ENCODE data around the gene ABLIM2. TPM values are rescaled to one million over a fixed set of nuclear protein-coding genes. Genes with fewer than 3 reads are reported as not detected.

The ABLIM2 gene
- total RNA-seq, 2 donors from 2014 or later = 0.34 to 0.60 TPM

GRCh38 chr4:8087921-8088495 is 70.6 kb downstream of the ABLIM2 start:
- H3K27ac Mint-ChIP-seq = no peak overlapping the region
- ATAC-seq (replicated peaks in 1 of 2) = no peak

GRCh38 chr4:8086783-8087445 is 71.7 kb downstream of the ABLIM2 start:
- DNase-seq (no peak), ATAC-seq (replicated peaks in 1 of 2) (no peak)
- Mint-ChIP-seq H3K36me3 (ENCODE audit: insufficient read depth in 2 of 2) (no peaks in the 10 kb centered on the region), H3K27me3 (ENCODE audit: low read depth) (no peaks in the 10 kb centered on the region), H3K4me1 (ENCODE audit: low read depth) (no peaks in the 10 kb centered on the region), H3K4me3 (no peak overlapping the region), H3K9me3 (no peaks in the 10 kb centered on the region), H3K27ac (no peak overlapping the region)

More at GRCh38 chr4:8087921-8088495, 70.6 kb downstream of the ABLIM2 start:
- H3K4me3 Mint-ChIP-seq = no peak overlapping the region
- no peaks in the 10 kb centered on the region for H3K27me3 Mint-ChIP-seq (ENCODE audit: low read depth)
- no peaks in the 10 kb centered on the region for H3K36me3 Mint-ChIP-seq (ENCODE audit: insufficient read depth in 2 of 2)
- no peaks in the 10 kb centered on the region for H3K4me1 Mint-ChIP-seq (ENCODE audit: low read depth)
- peaks cover 0 to 2% of the 10 kb centered on the region in 2 donors for H3K9me3 Mint-ChIP-seq
- DNase-seq = no peak

- DNase-seq (no peak), ATAC-seq (replicated peaks in 1 of 2) (no peak)
- Mint-ChIP-seq H3K36me3 (ENCODE audit: insufficient read depth in 2 of 2) (no peaks in the 10 kb centered on the region), H3K4me3 (no peak overlapping the region), H3K27ac (no peak overlapping the region), H3K9me3 (no peaks in the 10 kb centered on the region), H3K4me1 (ENCODE audit: low read depth) (no peaks in the 10 kb centered on the region), H3K27me3 (ENCODE audit: low read depth) (no peaks in the 10 kb centered on the region)
Observed at GRCh38 chr4:8085491-8086117, 73.0 kb downstream of the ABLIM2 start.

- Mint-ChIP-seq H3K4me1 (ENCODE audit: low read depth) (no peaks in the 10 kb centered on the region), H3K36me3 (ENCODE audit: insufficient read depth in 2 of 2) (no peaks in the 10 kb centered on the region), H3K4me3 (no peak overlapping the region), H3K27me3 (ENCODE audit: low read depth) (no peaks in the 10 kb centered on the region), H3K9me3 (no peaks in the 10 kb centered on the region), H3K27ac (no peak overlapping the region)
- DNase-seq (no peak), ATAC-seq (replicated peaks in 1 of 2) (no peak)
Observed at GRCh38 chr4:8084712-8085490, 73.7 kb downstream of the ABLIM2 start.

GRCh38 chr4:8084031-8084660 is 74.5 kb downstream of the ABLIM2 start:
- Mint-ChIP-seq H3K27me3 (ENCODE audit: low read depth) (no peaks in the 10 kb centered on the region), H3K4me3 (no peak overlapping the region), H3K9me3 (no peaks in the 10 kb centered on the region), H3K4me1 (ENCODE audit: low read depth) (no peaks in the 10 kb centered on the region), H3K27ac (no peak overlapping the region), H3K36me3 (ENCODE audit: insufficient read depth in 2 of 2) (no peaks in the 10 kb centered on the region)
- DNase-seq = no peak
- ATAC-seq (replicated peaks in 1 of 2) = no peak

GRCh38 chr4:8083086-8083825 is 75.4 kb downstream of the ABLIM2 start:
- Mint-ChIP-seq H3K36me3 (ENCODE audit: insufficient read depth in 2 of 2) (no peaks in the 10 kb centered on the region), H3K4me1 (ENCODE audit: low read depth) (no peaks in the 10 kb centered on the region), H3K27me3 (ENCODE audit: low read depth) (no peaks in the 10 kb centered on the region), H3K4me3 (no peak overlapping the region), H3K9me3 (no peaks in the 10 kb centered on the region), H3K27ac (no peak overlapping the region)
- no peak for DNase-seq
- no peak for ATAC-seq (replicated peaks in 1 of 2)

GRCh38 chr4:8082517-8083055 is 76.0 kb downstream of the ABLIM2 start:
- no peaks in the 10 kb centered on the region for H3K4me1 Mint-ChIP-seq (ENCODE audit: low read depth)
- H3K9me3 Mint-ChIP-seq = no peaks in the 10 kb centered on the region
- H3K27me3 Mint-ChIP-seq (ENCODE audit: low read depth) = no peaks in the 10 kb centered on the region
- DNase-seq (no peak), ATAC-seq (replicated peaks in 1 of 2) (no peak)
- H3K27ac Mint-ChIP-seq = no peak overlapping the region
- H3K4me3 Mint-ChIP-seq = no peak overlapping the region
- no peaks in the 10 kb centered on the region for H3K36me3 Mint-ChIP-seq (ENCODE audit: insufficient read depth in 2 of 2)

GRCh38 chr4:8081621-8082516 is 76.7 kb downstream of the ABLIM2 start:
- H3K36me3 Mint-ChIP-seq (ENCODE audit: insufficient read depth in 2 of 2) = no peaks in the 10 kb centered on the region
- no peak overlapping the region for H3K4me3 Mint-ChIP-seq
- no peak overlapping the region for H3K27ac Mint-ChIP-seq
- H3K4me1 Mint-ChIP-seq (ENCODE audit: low read depth) = no peaks in the 10 kb centered on the region
- ATAC-seq (replicated peaks in 1 of 2) = no peak
- no peaks in the 10 kb centered on the region for H3K9me3 Mint-ChIP-seq
- no peak for DNase-seq
- no peaks in the 10 kb centered on the region for H3K27me3 Mint-ChIP-seq (ENCODE audit: low read depth)

GRCh38 chr4:8081171-8081570 is 77.4 kb downstream of the ABLIM2 start:
- no peaks in the 10 kb centered on the region for H3K36me3 Mint-ChIP-seq (ENCODE audit: insufficient read depth in 2 of 2)
- H3K27me3 Mint-ChIP-seq (ENCODE audit: low read depth) = no peaks in the 10 kb centered on the region
- H3K4me1 Mint-ChIP-seq (ENCODE audit: low read depth) = no peaks in the 10 kb centered on the region
- H3K27ac Mint-ChIP-seq = no peak overlapping the region
- H3K9me3 Mint-ChIP-seq = no peaks in the 10 kb centered on the region
- no peak overlapping the region for H3K4me3 Mint-ChIP-seq
- ATAC-seq (replicated peaks in 1 of 2) = no peak
- no peak for DNase-seq

- no peak for DNase-seq
- Mint-ChIP-seq H3K4me1 (ENCODE audit: low read depth) (no peaks in the 10 kb centered on the region), H3K4me3 (no peak overlapping the region), H3K27me3 (ENCODE audit: low read depth) (no peaks in the 10 kb centered on the region), H3K9me3 (no peaks in the 10 kb centered on the region), H3K27ac (no peak overlapping the region), H3K36me3 (ENCODE audit: insufficient read depth in 2 of 2) (no peaks in the 10 kb centered on the region)
- no peak for ATAC-seq (replicated peaks in 1 of 2)
Observed at GRCh38 chr4:8080754-8081065, 77.9 kb downstream of the ABLIM2 start.

- H3K4me1 Mint-ChIP-seq (ENCODE audit: low read depth) = no peaks in the 10 kb centered on the region
- DNase-seq (no peak), ATAC-seq (replicated peaks in 1 of 2) (no peak)
- H3K36me3 Mint-ChIP-seq (ENCODE audit: insufficient read depth in 2 of 2) = no peaks in the 10 kb centered on the region
- H3K9me3 Mint-ChIP-seq = no peaks in the 10 kb centered on the region
- no peaks in the 10 kb centered on the region for H3K27me3 Mint-ChIP-seq (ENCODE audit: low read depth)
- H3K27ac Mint-ChIP-seq = no peak overlapping the region
- no peak overlapping the region for H3K4me3 Mint-ChIP-seq
Observed at GRCh38 chr4:8079916-8080753, 78.5 kb downstream of the ABLIM2 start.

Data from activated T-cell treated with anti-CD3 and anti-CD28 coated beads, Interleukin-2, amount 50 U/mL, for 72 hours (primary cell).